Ascending aorta (tissue), 2 donors: ENCODE data around the gene DAB1. TPM values are rescaled to one million over a fixed set of nuclear protein-coding genes. Genes with fewer than 3 reads are reported as not detected.

Experiments
- DNase-seq, 2 donors: peaks; one replicate each; pipeline ENCODE4 v3.0.0-alpha.2; 2019; ENCODE audit warnings: low spot score in 2 of 2
- H3K27ac ChIP-seq, 2 donors: fragments of 200-600 bp; sonication (generic); one replicate each; pipeline ENCODE4 v1.5.1; 2016 to 2017; ENCODE audit warnings: mild to moderate bottlenecking in 1 of 2
- H3K27me3 ChIP-seq: fragments of 200-600 bp; sonication (generic); one replicate; pipeline ENCODE4 v1.5.1; 2017
- H3K36me3 ChIP-seq, 2 donors: fragments of 200-600 bp; sonication (generic); one replicate each; pipeline ENCODE4 v1.5.1; 2016
- H3K4me1 ChIP-seq, 2 donors: fragments of 200-600 bp; sonication (generic); one replicate each; pipeline ENCODE4 v1.5.1; 2016 to 2017; ENCODE audit warnings: mild to moderate bottlenecking in 1 of 2
- H3K4me3 ChIP-seq, 2 donors: fragments of 200-600 bp; sonication (generic); one replicate each; pipeline ENCODE4 v1.5.1; 2016 to 2017; ENCODE audit warnings: mild to moderate bottlenecking in 1 of 2
- H3K9me3 ChIP-seq, 2 donors: fragments of 200-600 bp; sonication (generic); one replicate each; pipeline ENCODE4 v1.5.1; 2016
- intact Hi-C: fragments of 100-400 bp; cut with DNase I; formaldehyde crosslinking; loops from one replicate; pipeline ENCODE4 v1.15.1; 2023
- total RNA-seq: library from RNA; depleted of rRNA; stranded (reverse); fragments of >200 nt; gene quantifications from one replicate; pipeline ENCODE4 v1.1.0, GENCODE V29; 2016
- TF ChIP-seq, protein P1 (sequence below), 3 experiments: fragments of 200-600 bp in 2 of 3; fragments of 450-650 bp in 1 of 3; sonication (generic) in 2 of 3; IDR thresholded peaks; one replicate each; pipeline ENCODE4 v1.5.1; 2016 to 2019; ENCODE audit warnings: antibody characterized with exemption in 3 of 3, mild to moderate bottlenecking in 1 of 3, moderate library complexity in 1 of 3

Gene DAB1
- total RNA-seq, 1 donor from 2014 or later = not detected

DNA sequence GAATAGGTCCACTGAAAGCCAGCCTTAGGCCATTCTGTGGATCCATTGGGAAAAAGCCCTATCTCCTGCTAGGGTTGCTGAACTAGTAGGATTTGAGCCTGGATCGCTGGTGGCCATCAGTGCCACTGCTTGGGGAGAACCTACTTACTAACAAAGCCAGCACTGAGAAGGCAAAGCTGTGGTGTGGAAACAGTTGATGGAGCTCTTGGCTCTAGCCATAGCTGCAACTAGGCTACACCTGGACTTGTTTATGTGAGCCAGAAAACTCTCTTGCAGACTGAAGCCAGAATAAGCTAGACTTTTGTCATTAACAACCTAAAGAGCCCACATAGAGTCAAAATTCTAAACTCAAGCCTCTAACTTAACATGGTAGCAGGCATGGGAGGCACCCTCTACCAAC, 20.7 kb downstream of the DAB1 start:
- no peak for DNase-seq
- intact Hi-C loops = loop anchor here (10.0 kb wide), 1 partner anchor 148 kb away; no protein-coding TSS in a partner anchor
- Histone ChIP-seq H3K27me3 (no peaks in the 10 kb centered on the region), H3K9me3 (no peaks in the 10 kb centered on the region), H3K4me1 (no peaks in the 10 kb centered on the region), H3K4me3 (no peak overlapping the region), H3K36me3 (no peaks in the 10 kb centered on the region), H3K27ac (no peak overlapping the region)
- TF ChIP-seq, protein P1, sequence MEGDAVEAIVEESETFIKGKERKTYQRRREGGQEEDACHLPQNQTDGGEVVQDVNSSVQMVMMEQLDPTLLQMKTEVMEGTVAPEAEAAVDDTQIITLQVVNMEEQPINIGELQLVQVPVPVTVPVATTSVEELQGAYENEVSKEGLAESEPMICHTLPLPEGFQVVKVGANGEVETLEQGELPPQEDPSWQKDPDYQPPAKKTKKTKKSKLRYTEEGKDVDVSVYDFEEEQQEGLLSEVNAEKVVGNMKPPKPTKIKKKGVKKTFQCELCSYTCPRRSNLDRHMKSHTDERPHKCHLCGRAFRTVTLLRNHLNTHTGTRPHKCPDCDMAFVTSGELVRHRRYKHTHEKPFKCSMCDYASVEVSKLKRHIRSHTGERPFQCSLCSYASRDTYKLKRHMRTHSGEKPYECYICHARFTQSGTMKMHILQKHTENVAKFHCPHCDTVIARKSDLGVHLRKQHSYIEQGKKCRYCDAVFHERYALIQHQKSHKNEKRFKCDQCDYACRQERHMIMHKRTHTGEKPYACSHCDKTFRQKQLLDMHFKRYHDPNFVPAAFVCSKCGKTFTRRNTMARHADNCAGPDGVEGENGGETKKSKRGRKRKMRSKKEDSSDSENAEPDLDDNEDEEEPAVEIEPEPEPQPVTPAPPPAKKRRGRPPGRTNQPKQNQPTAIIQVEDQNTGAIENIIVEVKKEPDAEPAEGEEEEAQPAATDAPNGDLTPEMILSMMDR (IDR thresholded peaks at IDR 0.05) = no peak

DNA sequence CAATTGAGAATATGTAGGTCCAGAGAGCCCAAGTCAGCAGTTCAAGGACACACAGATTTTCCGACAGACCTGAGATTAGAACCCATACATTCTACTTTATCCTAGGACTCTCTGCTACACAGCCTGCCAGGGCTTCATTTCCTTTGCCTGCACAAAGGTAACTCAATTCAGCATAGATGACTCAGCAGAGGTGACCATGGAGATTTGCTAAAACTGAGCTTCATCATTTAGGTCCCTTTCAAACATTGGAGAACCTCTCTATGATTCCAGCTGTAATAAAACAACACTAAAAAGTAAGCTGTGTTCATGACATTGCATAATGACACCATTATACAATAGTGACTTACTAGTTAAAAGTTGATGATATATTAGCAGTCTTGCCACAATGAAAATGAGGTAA, 22.2 kb downstream of the DAB1 start:
- TF ChIP-seq, protein P1 (IDR thresholded peaks at IDR 0.05) = no peak

DNA sequence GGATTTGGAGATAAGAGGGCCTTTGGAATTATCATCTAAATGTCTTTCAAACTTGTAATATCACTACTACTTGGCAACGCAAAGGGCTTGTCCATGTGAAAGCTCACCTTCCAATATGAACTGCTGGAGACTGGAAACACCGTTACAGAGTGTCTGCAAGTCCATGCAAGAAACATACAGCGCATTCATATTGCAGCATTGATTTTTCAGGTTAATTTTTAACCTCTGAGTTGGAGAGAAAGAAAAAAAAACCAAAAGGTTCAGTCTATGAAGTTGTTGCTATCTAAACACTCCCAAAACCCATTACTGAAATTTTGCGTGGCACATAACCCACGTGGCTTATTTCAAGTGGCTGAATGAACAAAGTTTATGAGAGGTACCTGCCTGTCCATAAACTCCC, 23.8 kb downstream of the DAB1 start:
- intact Hi-C loops = loop anchor here (10.0 kb wide), 1 partner anchor 145 kb away; no protein-coding TSS in a partner anchor
- no peaks in the 10 kb centered on the region for H3K36me3 ChIP-seq
- no peaks in the 10 kb centered on the region for H3K9me3 ChIP-seq
- H3K4me1 ChIP-seq = no peaks in the 10 kb centered on the region
- H3K4me3 ChIP-seq = no peak overlapping the region
- H3K27ac ChIP-seq = no peak overlapping the region
- H3K27me3 ChIP-seq = no peaks in the 10 kb centered on the region
- TF ChIP-seq, protein P1 (IDR thresholded peaks at IDR 0.05) = no peak
- DNase-seq = no peak

More for the DNA sequence above, 22.2 kb downstream of the DAB1 start:
- Histone ChIP-seq H3K4me1 (no peaks in the 10 kb centered on the region), H3K9me3 (no peaks in the 10 kb centered on the region), H3K27ac (no peak overlapping the region), H3K4me3 (no peak overlapping the region), H3K36me3 (no peaks in the 10 kb centered on the region), H3K27me3 (no peaks in the 10 kb centered on the region)
- intact Hi-C loops = loop anchor here (10.0 kb wide), 1 partner anchor 147 kb away; no protein-coding TSS in a partner anchor
- DNase-seq = no peak

DNA sequence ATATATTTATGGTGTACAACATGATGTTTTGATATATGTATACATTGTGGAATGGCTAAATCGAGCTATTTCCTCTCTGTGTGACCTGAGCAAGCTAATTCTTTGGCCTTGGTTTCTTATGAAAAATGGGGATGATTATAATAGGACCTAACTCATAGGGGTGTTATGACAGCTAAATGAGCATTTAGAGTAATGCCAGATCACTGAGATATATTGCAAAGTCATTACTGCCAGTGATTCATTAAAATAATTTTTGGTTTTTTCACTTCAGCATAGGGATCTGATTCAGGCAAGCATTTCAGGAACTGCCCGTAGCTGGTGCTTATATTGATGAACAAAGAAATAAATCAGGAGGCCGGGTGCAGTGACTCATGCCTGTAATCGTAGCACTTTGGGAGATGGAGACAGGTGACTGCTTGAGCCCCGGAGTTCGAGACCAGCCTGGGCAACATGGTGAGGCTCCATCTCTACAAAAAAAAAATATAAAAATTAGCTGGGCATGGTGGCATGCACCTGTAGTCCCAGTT, 30.7 kb downstream of the DAB1 start:
- Histone ChIP-seq H3K4me3 (no peak overlapping the region), H3K36me3 (no peaks in the 10 kb centered on the region), H3K9me3 (no peaks in the 10 kb centered on the region), H3K4me1 (no peaks in the 10 kb centered on the region), H3K27ac (no peak overlapping the region), H3K27me3 (no peaks in the 10 kb centered on the region)
- DNase-seq = no peak
- intact Hi-C loops = no loop called here
- TF ChIP-seq, protein P1 (IDR thresholded peaks at IDR 0.05) = no peak

DNA sequence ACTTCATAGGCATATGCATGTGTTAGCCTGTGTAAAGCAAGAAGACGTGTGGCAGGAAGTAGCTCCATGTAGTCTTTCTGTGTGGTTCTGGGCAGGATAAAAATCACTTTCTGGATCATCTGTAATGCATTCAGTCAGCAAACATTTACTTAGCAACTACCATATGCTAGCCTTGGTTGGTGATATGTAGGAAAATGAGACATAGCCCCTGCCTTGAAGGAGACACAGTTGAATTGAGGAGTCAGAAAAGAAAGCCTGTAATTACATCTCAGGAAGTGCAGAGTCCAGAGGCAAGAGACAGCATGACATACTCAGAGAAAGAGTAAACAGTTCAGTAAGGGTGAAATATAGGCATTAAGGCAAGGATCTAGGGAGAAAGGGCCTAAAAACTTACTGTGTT, 38.5 kb downstream of the DAB1 start:
- Histone ChIP-seq H3K27me3 (no peaks in the 10 kb centered on the region), H3K36me3 (no peaks in the 10 kb centered on the region), H3K4me3 (no peak overlapping the region), H3K9me3 (no peaks in the 10 kb centered on the region), H3K4me1 (no peaks in the 10 kb centered on the region), H3K27ac (no peak overlapping the region)
- DNase-seq = no peak
- intact Hi-C loops = no loop called here
- TF ChIP-seq, protein P1 (IDR thresholded peaks at IDR 0.05) = no peak

DNA sequence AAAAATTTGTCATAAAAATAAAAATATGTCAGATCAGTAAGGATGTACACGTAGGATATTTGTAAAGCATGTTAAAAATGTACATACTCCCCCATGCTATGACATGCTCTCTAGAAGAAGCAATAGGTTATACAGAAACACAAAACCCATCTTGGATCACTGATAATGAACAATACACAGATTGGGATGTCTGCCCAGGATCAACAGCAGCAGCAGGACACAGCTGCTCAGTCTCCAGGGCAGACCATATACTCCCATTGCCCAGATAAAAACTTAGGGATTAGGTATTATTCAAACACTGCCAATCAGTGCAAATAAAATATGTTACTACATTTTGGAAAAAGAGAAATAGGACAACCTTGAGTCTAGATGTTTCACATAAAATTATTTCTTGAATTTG, 39.0 kb downstream of the DAB1 start:
- intact Hi-C loops = no loop called here
- Histone ChIP-seq H3K4me3 (no peak overlapping the region), H3K27me3 (no peaks in the 10 kb centered on the region), H3K4me1 (no peaks in the 10 kb centered on the region), H3K27ac (no peak overlapping the region), H3K36me3 (no peaks in the 10 kb centered on the region), H3K9me3 (no peaks in the 10 kb centered on the region)
- no peak for DNase-seq
- TF ChIP-seq, protein P1 (IDR thresholded peaks at IDR 0.05) = no peak
